Measurements from ENCODE around the gene ID4.
"Not testable (repeated sequence)": the region's sequence is repeated elsewhere in the genome, so short reads cannot be mapped to it uniquely, and the experiment has no call there.

ID4 gene

DNA sequence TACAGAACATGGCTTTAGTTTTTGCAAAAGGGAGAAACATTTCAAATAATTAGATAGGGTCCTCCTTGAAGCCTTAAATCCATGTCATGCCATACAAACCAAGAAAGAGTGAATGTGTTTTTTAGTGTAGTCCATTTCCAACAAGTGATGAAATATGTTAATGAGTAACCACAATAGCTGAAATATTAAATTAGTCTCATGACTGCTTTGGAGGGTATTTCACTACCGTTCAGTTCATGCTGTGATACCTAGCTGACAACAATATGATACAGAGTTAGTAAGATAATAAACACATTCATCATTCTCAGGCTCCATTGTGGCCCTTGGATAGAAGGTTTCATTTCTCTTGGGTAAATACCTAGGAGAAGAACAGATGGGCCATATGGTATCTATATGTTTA is 5.8 kb upstream of the ID4 start:
- FAIRE-seq (no peak), DNase-seq (ENCODE audit: low spot score) (no peak)

- FAIRE-seq (no peak), DNase-seq (ENCODE audit: low spot score) (no peak)
These were observed 3.2 kb upstream of the ID4 start for GRCh38 chr6:19833947-19834346.

DNA sequence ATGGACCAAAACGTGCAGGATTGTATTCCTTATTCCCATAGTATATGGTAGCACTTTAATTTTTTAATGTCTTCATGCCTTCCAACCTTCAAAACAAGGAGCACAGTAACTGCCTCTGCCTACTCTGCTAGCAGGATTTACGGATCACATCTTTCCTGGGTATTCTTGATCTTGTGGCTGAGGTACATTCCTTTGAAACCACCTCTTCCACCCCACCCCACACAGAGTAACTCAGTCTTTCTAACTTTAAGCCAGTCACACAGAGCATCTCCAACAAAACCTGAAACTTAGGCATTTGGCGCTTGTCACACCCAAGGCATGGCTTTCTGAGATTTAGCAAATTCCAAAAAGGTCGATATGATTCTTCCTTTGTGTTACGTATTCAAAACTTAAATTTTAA is 2.3 kb upstream of the ID4 start:
- DNase-seq (ENCODE audit: low spot score), result peak; percentile 5
- no peak for FAIRE-seq

DNA sequence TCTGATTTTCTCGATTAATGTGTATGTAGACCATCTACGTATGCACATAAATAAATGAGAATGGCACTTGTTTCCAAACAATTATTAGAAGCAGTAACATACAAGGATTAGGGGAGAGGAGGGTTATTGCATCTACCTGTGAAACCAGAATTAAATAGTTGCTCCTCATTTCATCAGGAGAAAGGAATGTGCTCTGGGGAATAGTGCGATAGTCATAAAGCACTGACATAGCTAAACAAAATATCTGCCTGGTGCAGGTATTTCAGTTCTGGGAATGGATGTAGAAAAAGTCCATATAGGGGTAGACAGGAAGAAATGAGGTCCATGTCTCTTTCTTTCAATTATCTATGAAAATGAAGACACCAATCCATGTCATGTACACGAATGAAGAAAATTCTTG is 1.6 kb upstream of the ID4 start:
- DNase-seq (ENCODE audit: low spot score) (no peak), FAIRE-seq (no peak)

DNA sequence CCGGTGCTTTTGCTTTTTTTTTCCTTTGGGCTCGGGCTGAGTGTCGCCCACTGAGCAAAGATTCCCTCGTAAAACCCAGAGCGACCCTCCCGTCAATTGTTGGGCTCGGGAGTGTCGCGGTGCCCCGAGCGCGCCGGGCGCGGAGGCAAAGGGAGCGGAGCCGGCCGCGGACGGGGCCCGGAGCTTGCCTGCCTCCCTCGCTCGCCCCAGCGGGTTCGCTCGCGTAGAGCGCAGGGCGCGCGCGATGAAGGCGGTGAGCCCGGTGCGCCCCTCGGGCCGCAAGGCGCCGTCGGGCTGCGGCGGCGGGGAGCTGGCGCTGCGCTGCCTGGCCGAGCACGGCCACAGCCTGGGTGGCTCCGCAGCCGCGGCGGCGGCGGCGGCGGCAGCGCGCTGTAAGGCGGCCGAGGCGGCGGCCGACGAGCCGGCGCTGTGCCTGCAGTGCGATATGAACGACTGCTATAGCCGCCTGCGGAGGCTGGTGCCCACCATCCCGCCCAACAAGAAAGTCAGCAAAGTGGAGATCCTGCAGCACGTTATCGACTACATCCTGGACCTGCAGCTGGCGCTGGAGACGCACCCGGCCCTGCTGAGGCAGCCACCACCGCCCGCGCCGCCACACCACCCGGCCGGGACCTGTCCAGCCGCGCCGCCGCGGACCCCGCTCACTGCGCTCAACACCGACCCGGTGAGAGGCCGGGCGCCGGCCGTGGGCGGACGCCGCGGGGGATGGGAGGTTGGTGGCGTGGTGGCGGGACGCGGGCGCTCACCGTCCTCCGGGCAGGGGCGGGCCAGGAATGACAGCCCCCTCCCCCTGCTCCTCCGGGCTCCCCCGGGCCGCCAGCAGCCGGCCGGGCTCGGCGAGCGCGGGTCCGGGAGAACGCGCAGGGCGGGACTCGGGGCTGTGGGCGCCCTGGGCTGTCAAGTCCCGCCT is 606 bp downstream of the ID4 start:
- DNase-seq (ENCODE audit: low spot score) (peak; percentile 39), FAIRE-seq (no peak)

GRCh38 chr6:19838442-19839236 is 1.5 kb downstream of the ID4 start:
- no peak for FAIRE-seq
- DNase-seq (ENCODE audit: low spot score), result peak; percentile 43

DNA sequence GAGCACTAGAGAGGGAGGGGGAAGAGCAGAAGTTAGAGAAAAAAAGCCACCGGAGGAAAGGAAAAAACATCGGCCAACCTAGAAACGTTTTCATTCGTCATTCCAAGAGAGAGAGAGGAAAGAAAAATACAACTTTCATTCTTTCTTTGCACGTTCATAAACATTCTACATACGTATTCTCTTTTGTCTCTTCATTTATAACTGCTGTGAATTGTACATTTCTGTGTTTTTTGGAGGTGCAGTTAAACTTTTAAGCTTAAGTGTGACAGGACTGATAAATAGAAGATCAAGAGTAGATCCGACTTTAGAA is 2.0 kb downstream of the ID4 start:
- DNase-seq (ENCODE audit: low spot score) (no peak), FAIRE-seq (no peak)

DNA sequence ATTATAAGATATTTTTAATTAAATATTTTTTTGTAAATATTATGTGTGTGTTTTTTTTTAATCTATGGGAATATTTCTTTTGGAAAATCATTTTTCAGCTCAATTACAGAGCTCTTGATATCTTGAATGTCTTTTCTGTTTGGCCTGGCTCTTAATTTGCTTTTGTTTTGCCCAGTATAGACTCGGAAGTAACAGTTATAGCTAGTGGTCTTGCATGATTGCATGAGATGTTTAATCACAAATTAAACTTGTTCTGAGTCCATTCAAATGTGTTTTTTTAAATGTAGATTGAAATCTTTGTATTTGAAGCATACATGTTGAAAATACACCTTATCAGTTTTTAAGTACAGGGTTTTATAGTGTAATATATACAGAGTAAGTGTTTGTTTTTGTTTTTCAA is 2.6 kb downstream of the ID4 start:
- no peak for FAIRE-seq
- no peak for DNase-seq (ENCODE audit: low spot score)

DNA sequence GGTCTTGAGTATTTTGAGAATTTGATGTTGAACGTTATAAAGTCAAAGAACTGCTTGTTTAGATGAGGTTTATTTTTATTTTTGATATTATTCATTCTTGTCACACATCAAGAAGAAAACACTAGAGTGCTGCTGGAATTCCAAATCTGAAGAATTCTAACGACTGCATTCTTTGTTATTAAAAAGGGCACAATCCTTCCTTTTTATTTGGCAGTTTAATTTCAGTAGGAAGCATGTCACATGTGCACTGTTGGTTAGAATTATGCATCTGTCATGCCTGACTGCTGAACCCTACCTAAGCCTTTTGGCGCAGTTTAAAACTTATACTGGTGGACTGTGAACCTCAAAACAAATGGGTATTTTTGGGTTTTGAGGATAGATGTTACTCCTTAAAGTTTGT is 4.0 kb downstream of the ID4 start:
- FAIRE-seq, result no peak
- no peak for DNase-seq (ENCODE audit: low spot score)

GRCh38 chr6:19842030-19842615 is 5.0 kb downstream of the ID4 start:
- FAIRE-seq, result no peak
- DNase-seq (ENCODE audit: low spot score), result no peak

DNA sequence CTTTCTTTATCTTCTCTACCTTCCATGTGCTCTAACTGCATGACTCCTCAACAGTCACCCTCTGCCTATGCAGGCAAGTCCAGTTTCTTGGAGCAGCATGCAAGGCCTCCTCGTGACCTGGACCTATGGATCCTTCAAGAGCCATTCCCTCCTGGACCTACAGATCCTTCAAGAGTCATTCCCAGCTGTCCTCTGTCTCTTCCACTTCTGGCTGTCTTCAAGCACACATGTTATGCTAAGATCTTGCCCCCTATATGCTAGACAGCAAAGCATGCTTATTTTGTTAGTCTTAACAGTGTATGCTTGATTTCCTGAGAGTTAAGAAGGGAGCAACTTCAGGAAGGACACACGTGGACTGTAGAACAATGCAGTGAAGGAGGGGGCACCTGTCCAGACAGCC is 7.5 kb downstream of the ID4 start:
- FAIRE-seq (no peak), DNase-seq (ENCODE audit: low spot score) (no peak)

DNA sequence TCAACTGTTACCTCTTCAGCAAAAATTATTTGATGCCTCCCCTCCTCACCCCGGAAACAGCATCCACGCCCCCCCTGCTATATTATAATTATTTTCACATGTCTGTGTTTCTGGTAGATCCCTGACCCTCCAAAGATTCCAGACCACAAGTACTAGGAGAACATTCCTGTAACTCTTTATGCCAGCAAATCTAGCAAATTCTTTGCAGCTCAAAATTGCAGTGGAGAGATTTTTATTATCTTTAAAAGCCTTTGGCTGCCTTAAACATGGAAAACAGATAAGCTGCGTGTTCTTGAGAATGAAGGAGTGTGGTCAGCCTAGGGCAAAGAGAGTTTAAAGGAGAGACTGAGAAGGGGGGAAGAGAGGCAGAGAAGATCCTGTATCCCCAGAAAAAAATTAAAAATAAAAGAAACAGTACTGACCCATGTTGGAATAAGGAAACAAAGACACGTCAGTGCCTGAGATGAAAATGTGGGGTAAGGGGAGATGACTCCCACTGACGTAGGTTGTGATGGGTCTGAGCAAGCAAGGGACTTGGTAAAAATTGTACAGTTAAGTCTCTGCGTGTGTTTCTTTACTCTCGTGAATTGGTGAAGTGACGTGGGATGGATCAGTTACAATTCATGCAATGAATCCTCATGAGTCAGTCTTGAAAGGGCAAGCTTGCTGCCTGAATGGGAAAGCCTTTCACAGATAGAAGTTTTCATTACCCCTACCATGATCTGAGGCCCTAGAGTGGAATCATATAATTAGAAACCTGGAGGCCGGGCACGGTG is 8.3 kb downstream of the ID4 start:
- no peak for DNase-seq (ENCODE audit: low spot score)

GRCh38 chr6:19848465-19849029 is 11.4 kb downstream of the ID4 start:
- FAIRE-seq, result no peak
- no peak for DNase-seq (ENCODE audit: low spot score)

More for the DNA sequence above, 8.3 kb downstream of the ID4 start:
- FAIRE-seq, result no peak

DNA sequence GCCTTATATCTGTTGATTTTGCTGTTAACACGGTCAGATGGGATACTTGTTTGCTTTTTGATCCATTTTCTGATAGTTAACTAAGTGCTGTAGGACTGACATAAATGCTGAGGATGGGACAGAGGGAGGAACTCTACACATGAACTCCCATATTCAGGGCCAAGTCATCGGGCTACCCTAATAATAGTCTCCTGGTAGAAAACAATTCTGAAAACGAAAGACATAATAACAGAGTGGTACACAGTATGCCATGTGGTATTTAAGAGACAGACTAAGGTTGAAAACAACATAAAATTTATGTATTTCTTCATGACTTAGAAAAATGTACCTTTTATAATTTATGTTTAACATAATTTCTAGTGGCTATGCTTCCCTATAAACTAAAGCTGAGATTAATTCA is 12.0 kb downstream of the ID4 start:
- DNase-seq (ENCODE audit: low spot score) (no peak), FAIRE-seq (no peak)

DNA sequence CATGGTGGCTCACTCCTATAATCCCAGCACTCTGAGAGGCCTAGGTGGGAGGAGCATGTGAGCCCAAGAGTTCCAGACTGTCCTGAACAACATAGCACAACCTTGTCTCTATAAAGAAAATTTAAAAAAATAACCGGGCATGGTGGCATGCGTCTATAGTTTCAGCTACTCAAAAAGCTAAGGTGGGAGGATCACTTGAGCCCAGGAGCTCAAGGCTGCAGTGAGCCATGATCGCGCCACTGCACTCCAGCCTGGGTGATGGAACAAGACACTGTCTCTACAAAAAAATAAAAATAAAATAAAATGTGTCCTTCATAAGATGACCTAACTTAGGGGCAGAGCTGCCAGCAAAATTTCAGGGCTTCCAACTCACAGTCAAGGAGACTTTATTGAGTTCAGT is 12.6 kb downstream of the ID4 start:
- no peak for FAIRE-seq
- no peak for DNase-seq (ENCODE audit: low spot score)

DNA sequence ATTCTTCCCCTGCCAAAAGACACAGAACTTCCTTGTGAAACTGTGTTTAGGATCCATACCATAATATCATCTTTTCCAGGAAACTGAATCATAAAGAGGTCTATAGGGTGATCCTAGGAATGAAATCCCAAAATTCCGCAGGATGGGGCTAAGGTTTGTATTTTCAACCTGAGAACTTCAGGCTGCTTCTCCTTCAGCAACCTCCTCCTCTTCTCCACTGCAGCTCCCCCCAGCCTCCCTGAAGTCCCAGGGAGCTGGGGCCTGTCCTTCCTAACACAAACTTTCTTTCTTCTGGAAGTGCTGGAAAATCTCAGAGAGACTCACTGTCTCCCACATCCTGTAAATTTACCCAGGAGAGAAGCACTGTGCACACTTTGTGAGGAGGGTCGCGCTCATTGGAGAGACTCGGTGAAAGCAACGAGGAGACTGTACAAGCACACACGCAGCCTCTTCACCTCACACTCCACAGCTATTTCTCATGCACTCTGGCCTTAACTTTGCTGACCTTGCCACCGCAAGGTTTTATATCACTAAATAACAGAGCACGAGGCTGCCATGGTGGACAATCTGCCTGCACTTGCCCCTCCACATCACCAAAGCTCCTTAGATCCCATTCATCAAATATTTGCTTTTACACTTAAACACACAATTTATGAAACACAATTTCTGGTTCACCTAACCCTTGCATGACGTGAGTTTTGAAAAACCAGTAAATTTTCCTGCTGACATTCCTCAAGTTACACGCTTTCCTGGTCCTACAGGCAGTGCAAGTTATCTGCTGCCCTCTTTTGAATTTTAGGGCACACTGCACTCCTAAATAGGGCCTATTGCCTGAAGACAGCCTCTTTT is 14.3 kb downstream of the ID4 start:
- FAIRE-seq, result no peak
- peak; percentile 72 for DNase-seq (ENCODE audit: low spot score)

- no peak for FAIRE-seq
- no peak for DNase-seq (ENCODE audit: low spot score)
These were observed 14.9 kb downstream of the ID4 start for GRCh38 chr6:19852090-19852457.

GRCh38 chr6:19852927-19853326 is 15.8 kb downstream of the ID4 start:
- DNase-seq (ENCODE audit: low spot score) (no peak), FAIRE-seq (no peak)

DNA sequence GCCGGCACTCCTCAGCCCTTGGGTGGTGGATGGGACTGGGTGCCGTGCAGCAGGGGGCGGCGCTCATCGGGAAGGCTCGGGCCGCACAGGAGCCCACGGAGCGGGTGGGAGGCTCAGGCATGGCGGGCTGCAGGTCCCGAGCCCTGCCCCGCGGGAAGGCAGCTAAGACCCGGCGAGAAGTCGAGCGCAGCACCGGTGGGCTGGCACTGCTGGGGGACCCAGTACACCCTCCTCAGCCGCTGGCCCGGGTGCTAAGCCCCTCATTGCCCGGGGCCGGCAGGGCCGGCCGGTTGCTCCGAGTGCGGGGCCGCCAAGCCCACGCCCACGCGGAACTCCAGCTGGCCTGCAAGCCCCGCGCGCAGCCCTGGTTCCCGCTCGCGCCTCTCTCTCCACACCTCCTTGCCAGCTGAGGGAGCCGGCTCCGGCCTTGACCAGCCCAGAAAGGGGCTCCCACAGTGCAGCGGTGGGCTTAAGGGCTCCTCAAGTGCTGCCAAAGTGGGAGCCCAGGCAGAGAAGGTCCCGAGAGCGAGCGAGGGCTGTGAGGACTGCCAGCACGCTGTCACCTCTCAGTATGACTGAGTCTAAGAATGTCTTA is 17.3 kb downstream of the ID4 start:
- DNase-seq (ENCODE audit: low spot score); FAIRE-seq: not testable (repeated sequence)

- DNase-seq (ENCODE audit: low spot score) (no peak), FAIRE-seq (no peak)
These were observed 18.4 kb downstream of the ID4 start for GRCh38 chr6:19855536-19855935.

Measured in urothelium cell line (cell line).